GM10248 (cell line): ENCODE data around the gene DSG4.

Experiments
- CTCF ChIA-PET: fragments of 300-600 bp; sonication (Branson Sonifier 250); formaldehyde crosslinking; extraction: SDS; loops from one replicate; lab custom pipeline; 2021; ENCODE audit warnings: antibody characterized with exemption; lab: Yijun Ruan, JAX
- POLR2A ChIA-PET: fragments of 350-650 bp; sonication (Branson Sonifier 250); formaldehyde crosslinking; extraction: SDS; loops from one replicate; lab custom pipeline; 2020; ENCODE audit warnings: antibody characterized with exemption; lab: Yijun Ruan, JAX
- DNase-seq: peaks from one replicate; pipeline ENCODE4 v3.0.0; 2012; ENCODE audit errors: extremely low spot score
- TF ChIP-seq, protein P1 (sequence below): IDR thresholded peaks from 2 replicates; pipeline ENCODE4 v1.5.1; 2012; ENCODE audit warnings: mild to moderate bottlenecking, low read depth; ENCODE audit errors: extremely low read depth, missing control alignments, control extremely low read depth

The DSG4 gene

DNA sequence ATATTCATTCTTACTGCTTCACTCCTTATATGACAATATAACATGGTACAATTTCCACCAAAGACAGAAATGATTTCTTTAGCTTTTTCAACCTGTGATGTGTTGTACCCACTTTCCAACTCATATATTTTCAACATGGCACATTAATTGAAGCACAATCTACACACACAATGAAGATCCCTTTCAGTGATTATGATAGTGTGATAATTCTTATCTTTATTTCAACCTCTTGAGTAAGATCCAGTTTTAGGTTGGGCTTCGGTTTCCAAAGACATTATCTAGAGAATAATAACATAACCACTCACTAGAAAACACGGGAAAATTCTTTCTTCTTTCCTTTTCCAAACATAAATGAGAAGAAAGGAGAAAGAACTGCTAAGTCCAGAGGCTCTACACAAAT lies 67.6 kb downstream of the DSG4 start:
- TF ChIP-seq, protein P1, sequence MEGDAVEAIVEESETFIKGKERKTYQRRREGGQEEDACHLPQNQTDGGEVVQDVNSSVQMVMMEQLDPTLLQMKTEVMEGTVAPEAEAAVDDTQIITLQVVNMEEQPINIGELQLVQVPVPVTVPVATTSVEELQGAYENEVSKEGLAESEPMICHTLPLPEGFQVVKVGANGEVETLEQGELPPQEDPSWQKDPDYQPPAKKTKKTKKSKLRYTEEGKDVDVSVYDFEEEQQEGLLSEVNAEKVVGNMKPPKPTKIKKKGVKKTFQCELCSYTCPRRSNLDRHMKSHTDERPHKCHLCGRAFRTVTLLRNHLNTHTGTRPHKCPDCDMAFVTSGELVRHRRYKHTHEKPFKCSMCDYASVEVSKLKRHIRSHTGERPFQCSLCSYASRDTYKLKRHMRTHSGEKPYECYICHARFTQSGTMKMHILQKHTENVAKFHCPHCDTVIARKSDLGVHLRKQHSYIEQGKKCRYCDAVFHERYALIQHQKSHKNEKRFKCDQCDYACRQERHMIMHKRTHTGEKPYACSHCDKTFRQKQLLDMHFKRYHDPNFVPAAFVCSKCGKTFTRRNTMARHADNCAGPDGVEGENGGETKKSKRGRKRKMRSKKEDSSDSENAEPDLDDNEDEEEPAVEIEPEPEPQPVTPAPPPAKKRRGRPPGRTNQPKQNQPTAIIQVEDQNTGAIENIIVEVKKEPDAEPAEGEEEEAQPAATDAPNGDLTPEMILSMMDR = no peak
- no peak for DNase-seq
- CTCF ChIA-PET = no interaction called here
- POLR2A ChIA-PET = no interaction called here

DNA sequence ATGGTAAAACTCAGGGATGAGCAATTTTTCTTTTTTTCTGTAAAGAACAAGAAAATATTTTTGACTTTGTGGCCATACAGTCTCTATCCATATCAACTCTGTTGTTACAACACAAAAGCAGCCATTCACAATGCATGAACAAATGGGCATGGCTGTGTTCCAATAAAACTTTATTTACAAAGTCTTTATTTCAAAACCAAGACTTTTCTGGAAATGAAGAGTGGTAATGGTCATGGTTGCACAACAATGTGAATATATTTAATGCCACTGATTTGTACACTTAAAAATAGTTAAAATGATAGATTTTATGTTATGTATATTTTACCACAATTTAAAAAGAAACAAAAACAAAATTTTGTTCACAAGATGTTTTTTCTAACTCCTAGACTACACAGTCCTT lies 69.3 kb downstream of the DSG4 start:
- POLR2A ChIA-PET = no interaction called here
- CTCF ChIA-PET = no interaction called here
- TF ChIP-seq, protein P1 = no peak
- no peak for DNase-seq

DNA sequence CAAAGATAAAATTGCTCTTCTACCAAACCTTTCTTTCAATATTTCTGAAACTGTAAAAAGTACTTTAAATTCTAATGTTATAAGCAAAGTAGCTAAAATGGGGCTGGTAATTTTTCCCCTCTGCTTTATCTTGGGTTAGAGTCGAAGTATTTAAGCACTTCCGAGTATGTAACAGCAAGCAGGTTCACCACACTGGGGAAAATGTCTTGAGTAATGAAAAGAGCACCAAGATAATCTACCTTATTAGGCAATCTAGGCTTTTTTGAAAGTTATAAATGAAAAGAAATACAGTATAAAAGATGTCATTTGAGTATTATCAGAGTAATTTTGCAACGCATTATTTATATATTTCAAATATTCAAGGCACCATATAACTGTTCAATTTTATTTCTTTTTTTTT lies 70.3 kb downstream of the DSG4 start:
- TF ChIP-seq, protein P1 = no peak
- ChIA-PET CTCF (interaction anchor here (2.1 kb wide), 1 partner anchor 23 kb away, joined by 5 read pairs; no protein-coding TSS in a partner anchor), POLR2A (no interaction called here)
- DNase-seq = no peak

DNA sequence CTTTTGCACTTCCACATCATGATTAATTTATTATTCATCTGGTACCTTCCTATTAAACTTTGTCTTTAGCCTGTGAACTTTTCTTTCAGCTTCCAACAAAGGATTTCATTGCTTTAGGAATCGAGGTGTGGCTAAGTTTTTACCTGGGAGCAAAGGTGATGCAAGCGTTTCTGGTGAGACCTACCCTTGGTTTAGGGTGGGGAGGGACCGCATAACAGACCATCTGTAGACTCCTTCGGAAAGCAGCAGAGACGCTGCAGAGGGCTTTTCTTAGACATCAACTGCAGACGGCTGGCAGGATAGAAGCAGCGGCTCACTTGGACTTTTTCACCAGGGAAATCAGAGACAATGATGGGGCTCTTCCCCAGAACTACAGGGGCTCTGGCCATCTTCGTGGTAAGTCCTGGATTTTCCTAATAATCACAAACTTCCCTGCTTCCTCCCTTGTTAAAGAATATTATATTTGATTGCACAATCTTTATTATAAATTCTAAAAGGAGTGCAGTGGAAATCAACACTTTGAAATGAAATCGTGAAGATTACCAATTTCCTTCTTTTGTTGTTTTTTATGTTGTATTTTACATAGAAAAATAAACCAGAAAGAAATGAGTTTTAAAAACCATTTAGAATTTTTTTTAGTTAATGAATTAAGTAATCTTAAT lies 71.1 kb downstream of the DSG4 start, which contains the start of gene DSG3:
DSG3 (plus strand) TSS at position 212 of the 662 bp plus-strand sequence; CDS start at position 349, 137 bp downstream.
- POLR2A ChIA-PET = no interaction called here
- DNase-seq = no peak
- TF ChIP-seq, protein P1 = no peak
- CTCF ChIA-PET = interaction anchor here (1.1 to 2.1 kb wide), 2 partner anchors 22 to 24 kb away, joined by 3 to 5 read pairs; no protein-coding TSS in a partner anchor

DNA sequence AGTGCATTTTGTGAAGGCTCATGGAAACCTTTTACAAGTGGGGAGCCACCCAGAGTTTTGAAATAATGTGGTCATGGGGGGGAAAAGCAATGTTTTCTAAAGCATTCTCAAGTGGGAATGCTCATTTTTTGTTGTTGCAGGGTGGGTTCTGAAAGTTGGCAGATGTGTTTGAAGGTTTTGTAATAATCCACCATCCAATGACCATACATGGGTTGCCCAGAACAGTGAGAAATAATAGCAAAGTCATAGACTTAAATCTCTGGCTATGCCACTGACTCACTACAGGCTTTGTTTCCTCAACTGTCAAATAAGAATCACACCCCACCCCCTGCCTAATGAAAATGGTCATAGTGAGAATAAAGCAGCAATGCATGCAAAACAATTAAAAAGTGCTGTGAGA lies 73.8 kb downstream of the DSG4 start:
- CTCF ChIA-PET = interaction anchor here (1.3 kb wide), 1 partner anchor 10 kb away, joined by 4 read pairs; no protein-coding TSS in a partner anchor

DNA sequence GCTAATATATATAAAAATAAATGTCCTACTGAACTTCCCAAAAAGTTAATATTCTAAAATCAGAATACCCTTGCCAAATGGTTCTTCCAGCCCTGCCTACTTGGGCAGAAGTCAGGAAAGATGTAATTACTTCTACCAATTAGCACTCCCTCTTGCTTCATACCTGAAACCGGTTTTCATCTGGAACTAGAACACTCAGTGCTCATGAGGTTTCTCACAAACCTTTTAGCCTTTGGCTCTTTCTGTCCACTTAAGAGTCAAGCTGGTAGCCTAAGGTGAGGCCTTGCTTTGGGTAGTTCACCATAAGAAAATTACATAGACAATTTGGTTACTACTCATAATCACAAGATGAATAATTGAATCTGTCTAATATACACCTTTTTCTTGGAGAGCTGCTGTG lies 75.0 kb downstream of the DSG4 start:
- no peak for DNase-seq
- TF ChIP-seq, protein P1 = no peak
- CTCF ChIA-PET = interaction anchor here (1.0 to 1.3 kb wide), 2 partner anchors 11 to 13 kb away, joined by 3 to 4 read pairs; no protein-coding TSS in a partner anchor
- POLR2A ChIA-PET = no interaction called here

More for the DNA sequence above, 73.8 kb downstream of the DSG4 start:
- DNase-seq = no peak
- TF ChIP-seq, protein P1 = no peak
- POLR2A ChIA-PET = no interaction called here
